ENCODE data around the gene RAB27A. TPM values are rescaled to one million over a fixed set of nuclear protein-coding genes. Genes with fewer than 3 reads are reported as not detected.
"Not testable (repeated sequence)": the region's sequence is repeated elsewhere in the genome, so short reads cannot be mapped to it uniquely, and the experiment has no call there.

Gene RAB27A
- total and polyA plus RNA-seq, 8 donors = 6.4 to 26.5 (median 14.8) TPM

GRCh38 chr15:55253580-55253979 is 36.0 kb downstream of the RAB27A start:
- FAIRE-seq = no peak
- Histone ChIP-seq H3K4me1 (peaks cover 0 to 10% (median 4%) of the 10 kb centered on the region in 3 donors), H3K36me3 (no peaks in the 10 kb centered on the region), H3K27me3 (no peaks in the 10 kb centered on the region), H3K9me3 (no peaks in the 10 kb centered on the region), H3K27ac (no peak overlapping the region), H3K4me3 (no peak overlapping the region)
- DNase-seq = no peak
- ATAC-seq = no peak
- WGBS, 2 donors = 76 to 88% methylated on average over 3 of the region's 3 CpGs
- no peak for TF ChIP-seq CTCF (IDR thresholded peaks at IDR 0.05)
- intact Hi-C loops (cut with DNase I) = no loop called here

GRCh38 chr15:55252201-55252600 is 37.4 kb downstream of the RAB27A start:
- H3K4me3 ChIP-seq; H3K36me3 ChIP-seq; H3K9me3 ChIP-seq; intact Hi-C loops (cut with DNase I); H3K27ac ChIP-seq; H3K4me1 ChIP-seq; FAIRE-seq; ATAC-seq; H3K27me3 ChIP-seq; DNase-seq: not testable (repeated sequence)
- WGBS, 2 donors = 94 to 96% methylated on average over 8 of the region's 8 CpGs

- ATAC-seq (no peak), FAIRE-seq (no peak), DNase-seq (no peak)
- no peak for TF ChIP-seq CTCF (IDR thresholded peaks at IDR 0.05)
- intact Hi-C loops (cut with DNase I) = no loop called here
- Histone ChIP-seq H3K9me3 (no peaks in the 10 kb centered on the region), H3K27ac (no peak overlapping the region), H3K4me1 (peaks cover 0 to 10% (median 5%) of the 10 kb centered on the region in 3 donors), H3K27me3 (no peaks in the 10 kb centered on the region), H3K36me3 (no peaks in the 10 kb centered on the region), H3K4me3 (no peak overlapping the region)
- WGBS, 2 donors = 74 to 77% methylated on average over 4 of the region's 4 CpGs
These were observed 38.7 kb downstream of the RAB27A start for GRCh38 chr15:55250941-55251340.

- no peaks in the 10 kb centered on the region for H3K27me3 ChIP-seq
- TF ChIP-seq CTCF (IDR thresholded peaks at IDR 0.05) = no peak
- intact Hi-C loops (cut with DNase I) = no loop called here
- no peak overlapping the region for H3K27ac ChIP-seq
- DNase-seq (no peak), FAIRE-seq (peak; percentile 45), ATAC-seq (peak in 3 of 4 donors; percentile 68 to 88 (median 70))
- H3K4me1 ChIP-seq = peaks cover 0 to 10% (median 5%) of the 10 kb centered on the region in 3 donors
- no peaks in the 10 kb centered on the region for H3K9me3 ChIP-seq
- no peak overlapping the region for H3K4me3 ChIP-seq
- no peaks in the 10 kb centered on the region for H3K36me3 ChIP-seq
- WGBS, 2 donors = 34 to 56% methylated on average over 2 of the region's 2 CpGs
These were observed 39.2 kb downstream of the RAB27A start for GRCh38 chr15:55250392-55250791.

GRCh38 chr15:55249885-55250284 is 39.7 kb downstream of the RAB27A start:
- DNase-seq; FAIRE-seq; H3K9me3 ChIP-seq; H3K27me3 ChIP-seq; ATAC-seq; intact Hi-C loops (cut with DNase I); H3K36me3 ChIP-seq; H3K4me1 ChIP-seq; H3K27ac ChIP-seq; H3K4me3 ChIP-seq: not testable (repeated sequence)
- 93 to 96% methylated on average over 9 of the region's 9 CpGs for WGBS, 2 donors

GRCh38 chr15:55248895-55249294 is 40.7 kb downstream of the RAB27A start:
- Histone ChIP-seq H3K9me3 (no peaks in the 10 kb centered on the region), H3K27me3 (no peaks in the 10 kb centered on the region), H3K4me1 (peaks cover 0 to 10% (median 5%) of the 10 kb centered on the region in 3 donors), H3K27ac (no peak overlapping the region), H3K36me3 (no peaks in the 10 kb centered on the region), H3K4me3 (no peak overlapping the region)
- no peak for DNase-seq
- intact Hi-C loops (cut with DNase I) = no loop called here
- WGBS, 2 donors = 45 to 51% methylated on average over 1 of the region's 1 CpG
- TF ChIP-seq CTCF (IDR thresholded peaks at IDR 0.05) = no peak
- FAIRE-seq = no peak
- ATAC-seq = peak in 1 of 4 donors; percentile 48
